ENCODE data around the gene NEK4. TPM values are rescaled to one million over a fixed set of nuclear protein-coding genes. Genes with fewer than 3 reads are reported as not detected.

NEK4 gene
- total and polyA plus RNA-seq, 2 donors (not counting 1 experiment from before 2014, with no cell fraction given): 9.0 to 33.8 TPM

DNA sequence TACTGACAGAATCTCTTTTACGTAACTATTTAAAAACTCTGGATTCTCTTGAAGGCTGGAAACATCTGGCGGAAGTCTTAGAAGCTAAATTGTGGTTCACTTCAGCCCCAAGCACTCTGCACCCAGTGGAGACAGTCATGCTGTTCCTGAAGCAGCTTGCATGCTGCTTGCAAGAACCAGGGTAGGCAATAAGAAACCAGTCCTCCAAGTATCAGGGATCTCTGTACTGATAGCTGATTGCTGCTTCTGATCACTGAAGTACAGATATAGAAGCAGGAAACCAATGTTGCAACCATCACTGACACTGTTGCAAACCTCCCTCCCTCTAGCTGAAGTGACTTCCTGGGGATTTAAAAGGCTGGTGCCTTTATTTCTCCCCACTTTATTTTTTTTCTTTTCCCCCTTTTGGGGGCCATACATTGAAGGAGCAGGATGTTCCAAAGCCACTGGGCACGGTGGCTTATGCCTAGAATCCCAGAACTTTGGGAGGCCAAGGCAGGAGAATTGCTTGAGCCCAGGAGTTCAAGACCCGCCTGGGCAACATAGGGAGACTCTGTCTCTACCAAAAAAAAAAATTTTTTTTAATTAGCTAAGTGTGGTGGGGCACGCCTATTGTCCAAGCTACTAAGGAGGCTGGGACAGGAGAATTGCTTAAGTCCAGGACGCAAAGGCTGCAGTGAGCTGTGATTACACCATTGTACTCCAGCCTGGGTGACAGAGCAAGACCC lies 49.6 kb downstream of the NEK4 start:
- no peak for TF ChIP-seq EZH2 (IDR thresholded peaks at IDR 0.05; ENCODE audit: borderline replicate concordance, insufficient read depth, low read depth, low read length, poor library complexity, severe bottlenecking)
- TF ChIP-seq, protein P1, sequence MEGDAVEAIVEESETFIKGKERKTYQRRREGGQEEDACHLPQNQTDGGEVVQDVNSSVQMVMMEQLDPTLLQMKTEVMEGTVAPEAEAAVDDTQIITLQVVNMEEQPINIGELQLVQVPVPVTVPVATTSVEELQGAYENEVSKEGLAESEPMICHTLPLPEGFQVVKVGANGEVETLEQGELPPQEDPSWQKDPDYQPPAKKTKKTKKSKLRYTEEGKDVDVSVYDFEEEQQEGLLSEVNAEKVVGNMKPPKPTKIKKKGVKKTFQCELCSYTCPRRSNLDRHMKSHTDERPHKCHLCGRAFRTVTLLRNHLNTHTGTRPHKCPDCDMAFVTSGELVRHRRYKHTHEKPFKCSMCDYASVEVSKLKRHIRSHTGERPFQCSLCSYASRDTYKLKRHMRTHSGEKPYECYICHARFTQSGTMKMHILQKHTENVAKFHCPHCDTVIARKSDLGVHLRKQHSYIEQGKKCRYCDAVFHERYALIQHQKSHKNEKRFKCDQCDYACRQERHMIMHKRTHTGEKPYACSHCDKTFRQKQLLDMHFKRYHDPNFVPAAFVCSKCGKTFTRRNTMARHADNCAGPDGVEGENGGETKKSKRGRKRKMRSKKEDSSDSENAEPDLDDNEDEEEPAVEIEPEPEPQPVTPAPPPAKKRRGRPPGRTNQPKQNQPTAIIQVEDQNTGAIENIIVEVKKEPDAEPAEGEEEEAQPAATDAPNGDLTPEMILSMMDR (IDR thresholded peaks at IDR 0.05): no peak
- ChIA-PET CTCF (interaction anchor here (0.7 kb wide), 1 partner anchor 11 kb away, joined by 3 read pairs; no protein-coding TSS in a partner anchor), POLR2A (no interaction called here)
- Histone ChIP-seq H3K36me3 (replicated peaks in 1 of 2; ENCODE audit: control extremely low read depth in 1 of 2, control insufficient read depth in 1 of 2, extremely low read depth in 1 of 2, insufficient read depth in 2 of 2, low read length in 1 of 2) (no peaks in the 10 kb centered on the region), H4K20me1 (ENCODE audit: control insufficient read depth, insufficient read depth, low read length, poor library complexity, severe bottlenecking) (no peaks in the 10 kb centered on the region), H2AFZ (ENCODE audit: insufficient read depth, low read depth, low read length, poor library complexity, severe bottlenecking) (no peak overlapping the region), H3K4me2 (replicated peaks; ENCODE audit: low read depth, low read length, poor library complexity, severe bottlenecking) (peak overlapping the region; percentile 26), H3K27me3 (replicated peaks in 1 of 4; ENCODE audit: control extremely low read depth in 1 of 4, control insufficient read depth in 3 of 4, insufficient read depth in 4 of 4, low read length in 3 of 4) (no peaks in the 10 kb centered on the region), H3K9ac (ENCODE audit: low read length) (peak overlapping the region; percentile 2), H3K79me2 (ENCODE audit: control insufficient read depth, insufficient read depth, low read length) (no peaks in the 10 kb centered on the region), H3K27ac (ENCODE audit: low read length in 2 of 2) (peak overlapping the region in 1 of 2 donors; percentile 30), H3K9me3 (ENCODE audit: control extremely low read depth in 1 of 3, control insufficient read depth in 2 of 3, insufficient read depth in 1 of 3, low read length in 2 of 3) (peaks cover 0 to 8% (median 2%) of the 10 kb centered on the region in 3 donors), H3K4me1 (ENCODE audit: control insufficient read depth in 2 of 2, insufficient read depth in 2 of 2, low read length in 2 of 2) (peaks cover 6 to 11% of the 10 kb centered on the region in 2 donors), H3K4me3 (ENCODE audit: control extremely low read depth in 1 of 5, extremely low read depth in 1 of 5, insufficient read depth in 1 of 5, low read depth in 2 of 5, low read length in 4 of 5) (no peak overlapping the region)
- DNase-seq (peak; percentile 30), ATAC-seq (ENCODE audit: low read depth) (no peak)
- Mint-ChIP-seq H3K27ac (no peak overlapping the region), H3K9me3 (ENCODE audit: insufficient read depth) (no peaks in the 10 kb centered on the region), H3K4me1 (peaks cover 12% of the 10 kb centered on the region), H3K4me3 (no peak overlapping the region), H3K27me3 (no peaks in the 10 kb centered on the region)
- intact Hi-C loops (cut with micrococcal nuclease): no loop called here
- WGBS (ENCODE audit: insufficient coverage): 17% methylated on average over 3 of the region's 6 CpGs

DNA sequence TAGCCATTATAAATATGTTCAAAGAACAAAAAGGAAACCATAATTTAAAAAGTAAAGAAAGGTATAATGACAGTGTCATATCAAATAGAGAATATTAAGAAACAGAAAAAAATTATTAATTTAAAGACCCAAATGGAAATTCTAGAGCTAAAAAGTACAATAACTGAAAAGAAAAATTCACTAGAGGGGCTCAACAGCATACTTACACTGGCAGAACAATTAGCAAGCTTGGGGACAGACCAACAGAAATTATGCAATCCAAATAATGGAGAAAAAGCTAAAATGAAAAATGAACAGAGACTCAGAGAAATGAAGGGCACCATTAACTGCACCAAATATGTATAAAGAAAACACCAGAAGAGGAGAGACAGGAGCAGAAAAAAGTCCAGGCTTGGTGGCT lies 51.1 kb downstream of the NEK4 start:
- ATAC-seq (ENCODE audit: low read depth) (no peak), DNase-seq (no peak)
- ChIA-PET POLR2A (no interaction called here), CTCF (interaction anchor here (1.2 to 2.1 kb wide), 2 partner anchors 12 to 24 kb away, joined by 3 to 5 read pairs; no protein-coding TSS in a partner anchor)
- intact Hi-C loops (cut with micrococcal nuclease): no loop called here
- H3K4me1 ChIP-seq (ENCODE audit: control insufficient read depth in 2 of 2, insufficient read depth in 2 of 2, low read length in 2 of 2): peaks cover 6 to 11% of the 10 kb centered on the region in 2 donors
- Mint-ChIP-seq H3K4me3 (no peak overlapping the region), H3K27me3 (no peaks in the 10 kb centered on the region), H3K4me1 (peaks cover 12% of the 10 kb centered on the region), H3K27ac (no peak overlapping the region), H3K9me3 (ENCODE audit: insufficient read depth) (no peaks in the 10 kb centered on the region)
- H3K27me3 ChIP-seq (replicated peaks in 1 of 4; ENCODE audit: control extremely low read depth in 1 of 4, control insufficient read depth in 3 of 4, insufficient read depth in 4 of 4, low read length in 3 of 4): no peaks in the 10 kb centered on the region
- H3K79me2 ChIP-seq (ENCODE audit: control insufficient read depth, insufficient read depth, low read length): no peaks in the 10 kb centered on the region
- H3K4me3 ChIP-seq (ENCODE audit: control extremely low read depth in 1 of 5, extremely low read depth in 1 of 5, insufficient read depth in 1 of 5, low read depth in 2 of 5, low read length in 4 of 5): no peak overlapping the region
- no peak overlapping the region for H2AFZ ChIP-seq (ENCODE audit: insufficient read depth, low read depth, low read length, poor library complexity, severe bottlenecking)
- H4K20me1 ChIP-seq (ENCODE audit: control insufficient read depth, insufficient read depth, low read length, poor library complexity, severe bottlenecking): no peaks in the 10 kb centered on the region
- peaks cover 0 to 8% (median 2%) of the 10 kb centered on the region in 3 donors for H3K9me3 ChIP-seq (ENCODE audit: control extremely low read depth in 1 of 3, control insufficient read depth in 2 of 3, insufficient read depth in 1 of 3, low read length in 2 of 3)
- no peaks in the 10 kb centered on the region for H3K36me3 ChIP-seq (replicated peaks in 1 of 2; ENCODE audit: control extremely low read depth in 1 of 2, control insufficient read depth in 1 of 2, extremely low read depth in 1 of 2, insufficient read depth in 2 of 2, low read length in 1 of 2)
- H3K27ac ChIP-seq (ENCODE audit: low read length in 2 of 2): no peak overlapping the region
- H3K4me2 ChIP-seq (replicated peaks; ENCODE audit: low read depth, low read length, poor library complexity, severe bottlenecking): no peak overlapping the region
- TF ChIP-seq, protein P1 (IDR thresholded peaks at IDR 0.05): no peak
- TF ChIP-seq EZH2 (IDR thresholded peaks at IDR 0.05; ENCODE audit: borderline replicate concordance, insufficient read depth, low read depth, low read length, poor library complexity, severe bottlenecking): no peak
- no peak overlapping the region for H3K9ac ChIP-seq (ENCODE audit: low read length)

Data from B cell (primary cell).